ENCODE measurements around the gene HDAC8. TPM values are rescaled to one million over a fixed set of nuclear protein-coding genes. Genes with fewer than 3 reads are reported as not detected.
"Not testable (repeated sequence)": the region's sequence is repeated elsewhere in the genome, so short reads cannot be mapped to it uniquely, and the experiment has no call there.

HDAC8 gene
- total RNA-seq, 2 experiments from 2014 or later = 23.6 to 23.8 TPM

- DNase-seq = no peak
- no peak overlapping the region for H3K27ac Mint-ChIP-seq
- no peak overlapping the region for H3K4me3 Mint-ChIP-seq
- peaks cover 25% of the 10 kb centered on the region for H3K36me3 Mint-ChIP-seq (ENCODE audit: low read depth)
- no peaks in the 10 kb centered on the region for H3K9me3 Mint-ChIP-seq (ENCODE audit: insufficient read depth)
- H3K4me1 Mint-ChIP-seq (ENCODE audit: low read depth) = peaks cover 13% of the 10 kb centered on the region
- H3K27me3 Mint-ChIP-seq (ENCODE audit: low read depth) = peaks cover 1% of the 10 kb centered on the region
- ATAC-seq = no peak
- POLR2A ChIA-PET = no interaction called here
- CTCF ChIA-PET = no interaction called here
These were observed 2.9 kb downstream of the HDAC8 start for GRCh38 chrX:72569786-72570185.

DNA sequence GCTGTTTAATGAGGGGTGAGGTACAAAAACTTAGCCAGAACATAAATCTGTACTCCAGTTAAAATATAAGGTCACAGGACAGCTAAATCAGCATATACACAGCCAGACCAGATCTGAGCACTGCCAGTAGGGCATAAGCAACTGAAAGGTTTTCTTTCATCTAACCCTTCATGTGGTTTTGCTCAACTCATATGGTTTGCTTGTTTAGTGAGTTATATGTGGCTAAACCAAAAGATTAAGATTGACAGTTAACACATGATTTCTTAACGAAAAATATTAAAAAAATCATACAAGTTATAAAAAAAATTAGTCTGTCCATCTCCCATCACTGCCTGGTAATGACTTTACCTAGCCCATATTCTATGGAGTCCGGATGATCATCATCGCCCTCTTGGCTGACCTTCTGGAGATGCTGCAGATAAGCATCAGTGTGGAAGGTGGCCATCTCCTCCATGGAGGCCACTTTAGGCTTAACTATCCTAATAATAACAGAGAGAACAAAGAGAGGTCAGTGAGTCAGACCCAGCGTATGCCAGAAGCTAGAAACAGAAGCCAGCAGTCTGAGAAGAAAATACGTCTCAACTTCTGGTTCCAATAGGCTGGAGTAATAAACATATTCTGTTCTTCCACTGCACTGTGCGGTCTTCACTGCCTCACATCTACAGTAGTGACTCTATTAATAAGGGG lies 4.1 kb downstream of the HDAC8 start:
- H3K27me3 Mint-ChIP-seq (ENCODE audit: low read depth) = no peaks in the 10 kb centered on the region
- ChIA-PET POLR2A (no interaction called here), CTCF (no interaction called here)
- H3K9me3 Mint-ChIP-seq (ENCODE audit: insufficient read depth) = no peaks in the 10 kb centered on the region
- peaks cover 25% of the 10 kb centered on the region for H3K36me3 Mint-ChIP-seq (ENCODE audit: low read depth)
- H3K4me3 Mint-ChIP-seq = no peak overlapping the region
- peaks cover 12% of the 10 kb centered on the region for H3K4me1 Mint-ChIP-seq (ENCODE audit: low read depth)
- DNase-seq (no peak), ATAC-seq (no peak)
- H3K27ac Mint-ChIP-seq = no peak overlapping the region

DNA sequence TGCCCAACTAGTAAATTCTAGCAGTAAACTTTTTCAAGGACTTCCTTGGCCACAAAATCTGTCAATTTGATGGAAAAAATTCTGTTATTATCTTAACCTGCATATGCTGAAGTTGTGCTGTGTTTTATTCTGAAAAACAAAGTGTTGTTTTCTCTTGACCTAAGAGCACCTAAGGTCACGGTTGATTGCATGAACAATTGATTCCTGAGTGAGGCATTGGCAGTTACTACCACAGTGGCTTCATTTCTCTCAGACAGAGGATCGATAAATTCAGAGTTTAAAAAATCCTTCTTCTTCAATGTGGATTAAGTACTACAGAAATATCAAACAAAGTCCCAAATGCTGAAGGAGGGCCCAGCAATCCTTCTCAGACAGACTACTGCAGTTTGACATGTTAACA lies 6.2 kb downstream of the HDAC8 start:
- ATAC-seq = no peak
- Mint-ChIP-seq H3K9me3 (ENCODE audit: insufficient read depth) (no peaks in the 10 kb centered on the region), H3K27ac (no peak overlapping the region), H3K4me3 (no peak overlapping the region), H3K36me3 (ENCODE audit: low read depth) (peaks cover 34% of the 10 kb centered on the region), H3K27me3 (ENCODE audit: low read depth) (no peaks in the 10 kb centered on the region), H3K4me1 (ENCODE audit: low read depth) (peaks cover 5% of the 10 kb centered on the region)
- ChIA-PET CTCF (no interaction called here), POLR2A (no interaction called here)
- no peak for DNase-seq

DNA sequence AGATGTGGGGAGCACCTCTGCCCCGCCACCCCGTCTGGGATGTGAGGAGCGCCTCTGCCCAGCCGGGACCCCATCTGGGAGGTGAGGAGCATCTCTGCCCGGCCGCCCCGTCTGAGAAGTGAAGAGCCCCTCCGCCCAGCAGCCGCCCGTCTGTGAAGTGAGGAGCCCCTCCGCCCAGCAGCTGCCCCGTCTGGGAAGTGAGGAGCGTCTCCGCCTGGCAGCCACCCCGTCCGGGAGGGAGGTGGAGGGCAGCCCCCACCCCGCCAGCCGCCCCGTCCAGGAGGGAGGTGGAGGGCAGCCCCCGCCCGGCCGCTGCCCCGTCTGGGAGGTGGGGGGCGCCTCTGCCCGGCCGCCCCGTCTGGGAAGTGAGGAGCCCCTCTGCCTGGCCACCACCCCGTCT lies 13.0 kb downstream of the HDAC8 start:
- H3K4me1 Mint-ChIP-seq (ENCODE audit: low read depth); DNase-seq; POLR2A ChIA-PET; H3K27me3 Mint-ChIP-seq (ENCODE audit: low read depth); CTCF ChIA-PET; ATAC-seq; H3K4me3 Mint-ChIP-seq; H3K9me3 Mint-ChIP-seq (ENCODE audit: insufficient read depth); H3K27ac Mint-ChIP-seq: not testable (repeated sequence)
- H3K36me3 Mint-ChIP-seq (ENCODE audit: low read depth) = peaks cover 27% of the 10 kb centered on the region

DNA sequence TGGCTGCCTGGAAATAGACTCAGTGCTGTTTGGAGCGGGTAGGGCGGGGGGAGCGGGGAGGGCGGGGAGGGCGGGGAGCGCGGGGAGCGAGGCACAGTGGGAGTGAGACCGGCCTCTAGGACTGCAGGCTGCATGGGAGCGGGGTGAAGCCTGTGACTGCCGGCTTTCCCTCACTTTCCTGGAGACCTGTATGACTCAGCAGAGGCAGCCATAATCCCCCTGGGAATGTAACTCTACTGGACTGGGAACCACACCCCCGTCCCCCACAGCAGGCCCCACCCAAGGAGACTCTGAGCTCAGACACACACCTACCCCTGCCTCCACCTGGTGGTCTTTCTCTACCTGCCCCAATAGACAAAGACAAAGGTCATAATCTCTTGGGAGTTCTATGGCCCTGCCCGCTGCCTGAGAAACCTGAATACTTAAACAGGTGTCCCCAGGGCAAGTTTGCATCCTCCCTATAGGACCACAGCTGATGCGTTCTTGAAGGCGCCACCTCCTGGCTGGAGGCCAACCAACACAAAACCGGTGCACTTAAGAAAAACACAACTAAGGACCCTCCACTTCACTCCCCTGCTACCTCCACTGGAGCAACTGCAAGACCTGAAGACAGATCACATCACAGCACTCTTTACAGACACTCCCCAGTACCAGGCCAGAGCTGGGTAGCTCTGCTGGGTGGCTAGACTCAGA lies 18.0 kb downstream of the HDAC8 start:
- ATAC-seq (no peak), DNase-seq (no peak)
- ChIA-PET CTCF (interaction anchor here (1.6 kb wide), 1 partner anchor 251 kb away, joined by 4 read pairs; no protein-coding TSS in a partner anchor), POLR2A (no interaction called here)
- Mint-ChIP-seq H3K27ac (no peak overlapping the region), H3K4me1 (ENCODE audit: low read depth) (no peaks in the 10 kb centered on the region), H3K27me3 (ENCODE audit: low read depth) (no peaks in the 10 kb centered on the region), H3K9me3 (ENCODE audit: insufficient read depth) (no peaks in the 10 kb centered on the region), H3K4me3 (no peak overlapping the region), H3K36me3 (ENCODE audit: low read depth) (peaks cover 12% of the 10 kb centered on the region)

DNA sequence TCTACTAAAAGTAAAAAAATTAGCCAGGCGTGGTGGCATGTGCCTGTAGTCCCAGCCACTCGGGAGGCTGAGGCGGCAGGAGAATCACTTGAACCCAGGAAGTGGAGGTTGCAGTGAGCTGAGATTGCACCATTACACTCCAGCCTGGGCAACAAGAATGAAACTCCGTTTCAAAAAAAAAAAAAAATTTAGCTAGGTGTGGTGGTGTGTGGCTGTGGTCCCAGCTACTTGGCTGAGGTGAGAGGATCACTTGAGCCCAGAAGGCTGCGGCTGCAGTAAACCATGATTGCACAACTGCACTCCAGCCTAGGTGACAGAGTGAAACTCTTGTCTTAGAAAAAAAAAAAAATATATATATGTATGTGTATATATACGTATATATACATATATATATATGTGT lies 20.2 kb downstream of the HDAC8 start:
- H3K9me3 Mint-ChIP-seq (ENCODE audit: insufficient read depth); H3K27me3 Mint-ChIP-seq (ENCODE audit: low read depth); H3K36me3 Mint-ChIP-seq (ENCODE audit: low read depth); CTCF ChIA-PET; ATAC-seq; H3K4me3 Mint-ChIP-seq; DNase-seq; H3K4me1 Mint-ChIP-seq (ENCODE audit: low read depth); H3K27ac Mint-ChIP-seq: not testable (repeated sequence)
- POLR2A ChIA-PET = interaction anchor here (0.6 kb wide), 1 partner anchor 218 kb away, joined by 4 read pairs; no protein-coding TSS in a partner anchor

GRCh38 chrX:72545990-72546389 lies 26.7 kb downstream of the HDAC8 start:
- CTCF ChIA-PET = interaction anchor here (1.3 kb wide), 1 partner anchor 10 kb away, joined by 3 read pairs; no protein-coding TSS in a partner anchor

DNA sequence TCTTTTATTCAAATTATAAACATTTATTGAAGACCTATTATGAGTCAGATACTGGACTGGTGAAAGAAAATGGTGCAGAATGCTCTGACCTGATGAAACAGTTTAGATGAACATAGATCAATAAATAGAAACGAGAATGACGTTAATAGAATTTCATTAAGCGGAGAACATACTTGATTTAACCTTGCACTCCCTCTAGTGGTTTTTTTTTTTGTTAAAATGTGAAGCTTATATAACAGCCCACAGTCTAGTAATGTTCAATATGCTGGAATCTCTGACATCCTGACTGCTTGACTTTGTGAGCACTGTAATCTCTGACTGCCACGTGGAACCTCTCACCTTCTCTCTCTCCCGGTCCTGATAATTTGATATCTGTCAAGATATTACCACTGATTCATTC lies 32.3 kb downstream of the HDAC8 start:
- DNase-seq (no peak), ATAC-seq (no peak)
- no peak overlapping the region for H3K4me3 Mint-ChIP-seq
- H3K27me3 Mint-ChIP-seq (ENCODE audit: low read depth) = no peaks in the 10 kb centered on the region
- ChIA-PET POLR2A (no interaction called here), CTCF (interaction anchor here (1.0 to 1.6 kb wide), 2 partner anchors 295 to 359 kb away, joined by 3 to 7 read pairs; partner anchors contain the start of gene PIN4)
- no peaks in the 10 kb centered on the region for H3K4me1 Mint-ChIP-seq (ENCODE audit: low read depth)
- H3K9me3 Mint-ChIP-seq (ENCODE audit: insufficient read depth) = no peaks in the 10 kb centered on the region
- H3K27ac Mint-ChIP-seq = no peak overlapping the region
- H3K36me3 Mint-ChIP-seq (ENCODE audit: low read depth) = peaks cover 4% of the 10 kb centered on the region

More at GRCh38 chrX:72545990-72546389, 26.7 kb downstream of the HDAC8 start:
- no peak for ATAC-seq
- H3K9me3 Mint-ChIP-seq (ENCODE audit: insufficient read depth) = no peaks in the 10 kb centered on the region
- H3K27ac Mint-ChIP-seq = no peak overlapping the region
- no peak overlapping the region for H3K4me3 Mint-ChIP-seq
- POLR2A ChIA-PET = no interaction called here
- H3K27me3 Mint-ChIP-seq (ENCODE audit: low read depth) = no peaks in the 10 kb centered on the region
- DNase-seq = no peak
- H3K4me1 Mint-ChIP-seq (ENCODE audit: low read depth) = no peaks in the 10 kb centered on the region
- peaks cover 4% of the 10 kb centered on the region for H3K36me3 Mint-ChIP-seq (ENCODE audit: low read depth)

- H3K9me3 Mint-ChIP-seq (ENCODE audit: insufficient read depth) = no peaks in the 10 kb centered on the region
- POLR2A ChIA-PET = no interaction called here
- ATAC-seq = no peak
- DNase-seq = no peak
- no peak overlapping the region for H3K27ac Mint-ChIP-seq
- H3K4me3 Mint-ChIP-seq = no peak overlapping the region
- H3K4me1 Mint-ChIP-seq (ENCODE audit: low read depth) = no peaks in the 10 kb centered on the region
- peaks cover 4% of the 10 kb centered on the region for H3K36me3 Mint-ChIP-seq (ENCODE audit: low read depth)
- H3K27me3 Mint-ChIP-seq (ENCODE audit: low read depth) = no peaks in the 10 kb centered on the region
- CTCF ChIA-PET = interaction anchor here (1.0 to 1.6 kb wide), 2 partner anchors 294 to 359 kb away, joined by 3 to 7 read pairs; partner anchors contain the start of gene PIN4
These were observed 32.8 kb downstream of the HDAC8 start for GRCh38 chrX:72539822-72540221.

- Mint-ChIP-seq H3K9me3 (ENCODE audit: insufficient read depth) (no peaks in the 10 kb centered on the region), H3K27me3 (ENCODE audit: low read depth) (no peaks in the 10 kb centered on the region), H3K4me1 (ENCODE audit: low read depth) (no peaks in the 10 kb centered on the region), H3K27ac (no peak overlapping the region), H3K4me3 (no peak overlapping the region), H3K36me3 (ENCODE audit: low read depth) (no peaks in the 10 kb centered on the region)
- ATAC-seq = no peak
- ChIA-PET POLR2A (no interaction called here), CTCF (interaction anchor here (0.9 to 1.4 kb wide), 3 partner anchors 233 to 293 kb away, joined by 3 read pairs; no protein-coding TSS in a partner anchor)
- no peak for DNase-seq
These were observed 36.1 kb downstream of the HDAC8 start for GRCh38 chrX:72536542-72536941.

- Mint-ChIP-seq H3K27ac (no peak overlapping the region), H3K4me1 (ENCODE audit: low read depth) (peaks cover 7% of the 10 kb centered on the region), H3K4me3 (no peak overlapping the region), H3K36me3 (ENCODE audit: low read depth) (peaks cover 6% of the 10 kb centered on the region), H3K9me3 (ENCODE audit: insufficient read depth) (no peaks in the 10 kb centered on the region), H3K27me3 (ENCODE audit: low read depth) (no peaks in the 10 kb centered on the region)
- DNase-seq (no peak), ATAC-seq (no peak)
- ChIA-PET CTCF (no interaction called here), POLR2A (interaction anchor here (0.7 kb wide), 1 partner anchor 545 kb away, joined by 3 read pairs; no protein-coding TSS in a partner anchor)
These were observed 40.3 kb downstream of the HDAC8 start for GRCh38 chrX:72532366-72532765.
